K562 (cell line): ENCODE measurements around the gene PLEKHA8. TPM values are rescaled to one million over a fixed set of nuclear protein-coding genes. Genes with fewer than 3 reads are reported as not detected.
A peak's percentile ranks its signal among the peaks of the same experiment; 100 is the strongest.

Source experiments
- AFF4 ChIP-seq: sonication (generic); formaldehyde crosslinking; IDR thresholded peaks from 2 replicates; pipeline ENCODE4 v1.8.0; 2023; ENCODE audit warnings: mild to moderate bottlenecking, missing genetic modification reagents
- ELF4 ChIP-seq: fragments of 450-650 bp; formaldehyde crosslinking; IDR thresholded peaks from 2 replicates; pipeline ENCODE4 v1.4.0; 2022; ENCODE audit warnings: missing genetic modification characterization
- GTF2F1 ChIP-seq: IDR thresholded peaks from 2 replicates; pipeline ENCODE4 v1.6.1; 2011; ENCODE audit warnings: low read depth, low read length, improper control_type of control experiment
- HLTF ChIP-seq: fragments of 450-650 bp; IDR thresholded peaks from 2 replicates; pipeline ENCODE4 v1.6.1; 2016
- HNRNPLL ChIP-seq: fragments of 200-400 bp; formaldehyde crosslinking; IDR thresholded peaks from 2 replicates; pipeline ENCODE4 v1.6.1; 2017; ENCODE audit warnings: low read length, low read depth, mild to moderate bottlenecking; ENCODE audit not compliant: poor library complexity, severe bottlenecking
- HOMEZ ChIP-seq: fragments of 250-450 bp; sonication (Bioruptor Pico); IDR thresholded peaks from 2 replicates; pipeline ENCODE4 v1.4.0; 2020; ENCODE audit warnings: mild to moderate bottlenecking, moderate library complexity
- LCOR ChIP-seq: sonication (generic); formaldehyde crosslinking; IDR thresholded peaks from 2 replicates; pipeline ENCODE4 v1.8.0; 2022; ENCODE audit warnings: mild to moderate bottlenecking, missing genetic modification reagents
- PHB ChIP-seq: fragments of 250-450 bp; sonication (Bioruptor Pico); IDR thresholded peaks from 2 replicates; pipeline ENCODE4 v1.5.0; 2021
- PHF8 ChIP-seq: fragments of 200-600 bp; sonication (generic); IDR thresholded peaks from 2 replicates; pipeline ENCODE4 v1.6.1; 2012; ENCODE audit warnings: mixed run types, mild to moderate bottlenecking, inconsistent platforms, low read length, moderate library complexity, borderline replicate concordance
- POLR2B ChIP-seq: fragments of 450-650 bp; IDR thresholded peaks from 2 replicates; pipeline ENCODE4 v1.6.1; 2018; ENCODE audit warnings: low read depth; ENCODE audit not compliant: partially characterized antibody
- RBFOX2 ChIP-seq: fragments of 200-400 bp; formaldehyde crosslinking; IDR thresholded peaks from 2 replicates; pipeline ENCODE4 v1.6.1; 2017; ENCODE audit warnings: low read depth, mild to moderate bottlenecking, low read length, moderate library complexity
- RBM39 ChIP-seq: fragments of 200-400 bp; formaldehyde crosslinking; optimal IDR thresholded peaks from 2 replicates; pipeline ENCODE3; 2018; ENCODE audit warnings: low read depth, low read length
- SMARCA4 ChIP-seq: fragments of 450-650 bp; IDR thresholded peaks from 2 replicates; pipeline ENCODE4 v1.6.1; 2016
- SMC3 ChIP-seq: conservative IDR thresholded peaks from 2 replicates; pipeline ENCODE4 v1.6.1; 2011; ENCODE audit warnings: low read depth, low read length, improper control_type of control experiment; ENCODE audit not compliant: insufficient read depth
- TCF3 ChIP-seq: sonication (generic); formaldehyde crosslinking; IDR thresholded peaks from 2 replicates; pipeline ENCODE4 v1.4.0; 2020; ENCODE audit warnings: mild to moderate bottlenecking, missing genetic modification reagents
- ZNF217 ChIP-seq: sonication (generic); formaldehyde crosslinking; IDR thresholded peaks from 2 replicates; pipeline ENCODE4 v1.8.0; 2022; ENCODE audit warnings: mild to moderate bottlenecking, missing genetic modification reagents
- ZNF507 ChIP-seq: conservative IDR thresholded peaks from 2 replicates; pipeline ENCODE4 v1.6.1; 2017; ENCODE audit warnings: missing genetic modification characterization, missing compliant biosample characterization
- polyA plus RNA-seq, 8 experiments: library from polyadenylated mRNA; depleted of rRNA in 4 of 8; stranded (reverse) in 5 of 8; unstranded in 3 of 8; fragments of >200 nt; fragmentation: Nextera tagmentation in 2 of 8; fragmentation: Illumina TruSeq in 1 of 8; extraction: Ambion mirVana in 2 of 8; extraction: Trizol in 1 of 8; gene quantifications; 2 replicates each; pipeline versions ENCODE4 v1.2.1 to v1.2.3, GENCODE V29; 2011 to 2014; ENCODE audit warnings: inconsistent platforms in 1 of 8, missing spikeins in 1 of 8
- total RNA-seq, 7 experiments: library from RNA; depleted of rRNA in 6 of 7; stranded (reverse); fragments of >200 nt in 6 of 7; fragmentation: Illumina TruSeq in 2 of 7; extraction: Trizol in 2 of 7; gene quantifications; 2 replicates each; pipeline versions ENCODE4 v1.2.1 to v1.2.3, GENCODE V29; 2011 to 2021; ENCODE audit warnings: low replicate concordance in 1 of 7
- TF ChIP-seq, protein P1 (sequence below): fragments of 450-650 bp; IDR thresholded peaks from 2 replicates; pipeline ENCODE4 v1.6.1; 2017; ENCODE audit warnings: antibody characterized with exemption, mild to moderate bottlenecking
- TF ChIP-seq, protein P2 (sequence below): sonication (generic); formaldehyde crosslinking; IDR thresholded peaks from 2 replicates; pipeline ENCODE4 v1.8.1; 2023; ENCODE audit warnings: mild to moderate bottlenecking, missing genetic modification reagents

PLEKHA8 gene
- total and polyA plus RNA-seq, 9 of the 15 experiments (the other 6 are each of a cell fraction or from before 2014, with no cell fraction given), result 3.2 to 16.3 (median 11.8) TPM

- TF ChIP-seq, protein P1, sequence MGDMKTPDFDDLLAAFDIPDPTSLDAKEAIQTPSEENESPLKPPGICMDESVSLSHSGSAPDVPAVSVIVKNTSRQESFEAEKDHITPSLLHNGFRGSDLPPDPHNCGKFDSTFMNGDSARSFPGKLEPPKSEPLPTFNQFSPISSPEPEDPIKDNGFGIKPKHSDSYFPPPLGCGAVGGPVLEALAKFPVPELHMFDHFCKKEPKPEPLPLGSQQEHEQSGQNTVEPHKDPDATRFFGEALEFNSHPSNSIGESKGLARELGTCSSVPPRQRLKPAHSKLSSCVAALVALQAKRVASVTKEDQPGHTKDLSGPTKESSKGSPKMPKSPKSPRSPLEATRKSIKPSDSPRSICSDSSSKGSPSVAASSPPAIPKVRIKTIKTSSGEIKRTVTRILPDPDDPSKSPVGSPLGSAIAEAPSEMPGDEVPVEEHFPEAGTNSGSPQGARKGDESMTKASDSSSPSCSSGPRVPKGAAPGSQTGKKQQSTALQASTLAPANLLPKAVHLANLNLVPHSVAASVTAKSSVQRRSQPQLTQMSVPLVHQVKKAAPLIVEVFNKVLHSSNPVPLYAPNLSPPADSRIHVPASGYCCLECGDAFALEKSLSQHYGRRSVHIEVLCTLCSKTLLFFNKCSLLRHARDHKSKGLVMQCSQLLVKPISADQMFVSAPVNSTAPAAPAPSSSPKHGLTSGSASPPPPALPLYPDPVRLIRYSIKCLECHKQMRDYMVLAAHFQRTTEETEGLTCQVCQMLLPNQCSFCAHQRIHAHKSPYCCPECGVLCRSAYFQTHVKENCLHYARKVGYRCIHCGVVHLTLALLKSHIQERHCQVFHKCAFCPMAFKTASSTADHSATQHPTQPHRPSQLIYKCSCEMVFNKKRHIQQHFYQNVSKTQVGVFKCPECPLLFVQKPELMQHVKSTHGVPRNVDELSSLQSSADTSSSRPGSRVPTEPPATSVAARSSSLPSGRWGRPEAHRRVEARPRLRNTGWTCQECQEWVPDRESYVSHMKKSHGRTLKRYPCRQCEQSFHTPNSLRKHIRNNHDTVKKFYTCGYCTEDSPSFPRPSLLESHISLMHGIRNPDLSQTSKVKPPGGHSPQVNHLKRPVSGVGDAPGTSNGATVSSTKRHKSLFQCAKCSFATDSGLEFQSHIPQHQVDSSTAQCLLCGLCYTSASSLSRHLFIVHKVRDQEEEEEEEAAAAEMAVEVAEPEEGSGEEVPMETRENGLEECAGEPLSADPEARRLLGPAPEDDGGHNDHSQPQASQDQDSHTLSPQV, result 0 out of 2 replicates have a peak, but pooled peaks have one; percentile 22
- TF ChIP-seq RBFOX2 (no peak), POLR2B (no peak), HLTF (no peak), PHB (no peak), LCOR (CRISPR knock-in tag) (no peak), RBM39 (no peak), HOMEZ (no peak), SMARCA4 (peak; percentile 36; the same call in 1 of the 2 replicates), GTF2F1 (no peak), AFF4 (CRISPR knock-in tag) (peak; percentile 79), SMC3 (no peak), TCF3 (no peak), ZNF507 (tag) (no peak), ELF4 (CRISPR knock-in tag) (no peak), ZNF217 (CRISPR knock-in tag) (no peak), HNRNPLL (no peak), PHF8 (peak; percentile 63; the same call in 1 of the 2 replicates)
- TF ChIP-seq, protein P2, sequence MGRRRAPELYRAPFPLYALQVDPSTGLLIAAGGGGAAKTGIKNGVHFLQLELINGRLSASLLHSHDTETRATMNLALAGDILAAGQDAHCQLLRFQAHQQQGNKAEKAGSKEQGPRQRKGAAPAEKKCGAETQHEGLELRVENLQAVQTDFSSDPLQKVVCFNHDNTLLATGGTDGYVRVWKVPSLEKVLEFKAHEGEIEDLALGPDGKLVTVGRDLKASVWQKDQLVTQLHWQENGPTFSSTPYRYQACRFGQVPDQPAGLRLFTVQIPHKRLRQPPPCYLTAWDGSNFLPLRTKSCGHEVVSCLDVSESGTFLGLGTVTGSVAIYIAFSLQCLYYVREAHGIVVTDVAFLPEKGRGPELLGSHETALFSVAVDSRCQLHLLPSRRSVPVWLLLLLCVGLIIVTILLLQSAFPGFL (CRISPR knock-in tag), result no peak
Measured at GRCh38 chr7:30027065-30027456, 1.2 kb upstream of the PLEKHA8 start (continued).
